ENCODE results near the gene SLC13A2. TPM values are rescaled to one million over a fixed set of nuclear protein-coding genes. Genes with fewer than 3 reads are reported as not detected.

Gene SLC13A2
- total and polyA plus RNA-seq, 2 of the 4 experiments (the other 2 are of a cell fraction): not detected

- no peak for ATAC-seq (ENCODE audit: low read depth)
Measured at GRCh38 chr17:28544402-28545140, 71.1 kb downstream of the SLC13A2 start.

More at GRCh38 chr17:28544402-28545140, 71.1 kb downstream of the SLC13A2 start:
- no TSS peak for BruUV-seq (replicated peaks)
- no peak overlapping the region for H2AK5ac ChIP-seq (ENCODE audit: low read depth, low read length)
- H3K27me3 ChIP-seq (ENCODE audit: control insufficient read depth, insufficient read depth, low read length): no peaks in the 10 kb centered on the region
- ChIA-PET CTCF (interaction anchor here (0.6 kb wide), 1 partner anchor 78 kb away, joined by 6 read pairs; no protein-coding TSS in a partner anchor), POLR2A (ENCODE audit: unreplicated experiment) (no interaction called here)
- no peak overlapping the region for H4K5ac ChIP-seq (ENCODE audit: low read depth, low read length)
- H4K20me1 ChIP-seq (ENCODE audit: insufficient read depth, low read length): no peaks in the 10 kb centered on the region
- H3K36me3 ChIP-seq (ENCODE audit: control insufficient read depth, insufficient read depth, low read length): peaks cover 8% of the 10 kb centered on the region; the same call in 1 of the 2 replicates
- dilution Hi-C loops (cut with HindIII; ENCODE audit: low sequenced_read_pairs, unreplicated experiment): no loop called here
- H3K4me3 ChIP-seq (ENCODE audit: insufficient read depth, low read depth, low read length): no peak overlapping the region
- WGBS, 2 experiments (ENCODE audit: extremely low coverage in 2 of 2, insufficient read length in 1 of 2): 77% methylated on average over 2 of the region's 4 CpGs; no CpG with 5 or more reads in 1 of the 2 experiments
- no peak overlapping the region for H2BK15ac ChIP-seq (ENCODE audit: low read depth, low read length)
- H3K9me1 ChIP-seq (ENCODE audit: insufficient read depth, low read length): no peaks in the 10 kb centered on the region
- no peak overlapping the region for H2AK9ac ChIP-seq (replicated peaks; ENCODE audit: low read depth, low read length, poor library complexity)
- intact Hi-C loops (cut with micrococcal nuclease): loop anchor here (10.0 kb wide), 1 partner anchor 140 kb away; the partner anchor contains the start of gene SLC46A1
- H2BK120ac ChIP-seq (ENCODE audit: low read depth, low read length): no peak overlapping the region
- H2AFZ ChIP-seq (replicated peaks; ENCODE audit: low read length, poor library complexity): no peak overlapping the region
- no peaks in the 10 kb centered on the region for H3K9me3 ChIP-seq (ENCODE audit: control insufficient read depth, insufficient read depth, low read length)
- H3K23ac ChIP-seq (ENCODE audit: low read depth, low read length): no peak overlapping the region
- TF ChIP-seq SMC3 (IDR thresholded peaks at IDR 0.05; ENCODE audit: low read depth, low read length): no peak
- TF ChIP-seq ELK1 (IDR thresholded peaks at IDR 0.05; ENCODE audit: borderline replicate concordance, low read depth, low read length): no peak
- TF ChIP-seq BHLHE40 (IDR thresholded peaks at IDR 0.05; ENCODE audit: low read depth, low read length): no peak
- TF ChIP-seq RAD21 (IDR thresholded peaks at IDR 0.05; ENCODE audit: low read length): no peak
- no peak for TF ChIP-seq RCOR1 (IDR thresholded peaks at IDR 0.05; ENCODE audit: insufficient replicate concordance, low read length)
- no peak for TF ChIP-seq RFX5 (IDR thresholded peaks at IDR 0.05; ENCODE audit: low read depth, low read length)
- no peak for TF ChIP-seq NFE2L2 (IDR thresholded peaks at IDR 0.05; ENCODE audit: low read depth, low read length)
- TF ChIP-seq POLR2A (IDR thresholded peaks at IDR 0.05; ENCODE audit: low read depth, low read length): no peak
- no peak for TF ChIP-seq USF2 (IDR thresholded peaks at IDR 0.05; ENCODE audit: low read depth, low read length)
- no peak for TF ChIP-seq CEBPB (IDR thresholded peaks at IDR 0.05; ENCODE audit: low read depth, low read length)
- TF ChIP-seq CTCF (conservative IDR thresholded peaks at IDR 0.05; ENCODE audit: low read depth, low read length): no peak
- H2BK20ac ChIP-seq (ENCODE audit: low read depth, low read length): no peak overlapping the region
- H3K14ac ChIP-seq (replicated peaks; ENCODE audit: low read depth, low read length): no peak overlapping the region
- H3K79me1 ChIP-seq (ENCODE audit: low read depth in 1 of 2, low read length in 2 of 2): peaks cover 3 to 4% of the 10 kb centered on the region in 2 experiments; a peak in 1 of 4 replicates
- no peak overlapping the region for H3K27ac ChIP-seq (ENCODE audit: insufficient read depth, low read length)
- no peak overlapping the region for H3K4me2 ChIP-seq (ENCODE audit: low read depth, low read length)
- H3K4ac ChIP-seq (ENCODE audit: low read depth, low read length): no peak overlapping the region
- in situ Hi-C loops (cut with MboI; ENCODE audit: low sequenced_read_pairs): no loop called here
- H3K18ac ChIP-seq (ENCODE audit: low read depth, low read length): no peak overlapping the region
- H3K4me1 ChIP-seq (ENCODE audit: control insufficient read depth, insufficient read depth, low read length): no peaks in the 10 kb centered on the region
- H2BK5ac ChIP-seq (ENCODE audit: low read depth, low read length, poor library complexity, severe bottlenecking): no peak overlapping the region
- no peak overlapping the region for H4K91ac ChIP-seq (ENCODE audit: insufficient read depth, low read depth, low read length)
- H3K9ac ChIP-seq (ENCODE audit: low read depth, low read length): no peak overlapping the region
- no peak for DNase-seq
- no peak overlapping the region for H4K8ac ChIP-seq (ENCODE audit: low read depth in 2 of 2, low read length in 2 of 2)
- H3K56ac ChIP-seq (ENCODE audit: extremely low read depth, insufficient read depth, low read length): no peak overlapping the region
